Measurements from ENCODE around the gene SORD.

GRCh38 chr15:45101749-45102148, 78.8 kb downstream of the SORD start:
- TF ChIP-seq CTCF (IDR thresholded peaks at IDR 0.05) (no peak), POLR2A (IDR thresholded peaks at IDR 0.05) (no peak), POLR2AphosphoS5 (IDR thresholded peaks at IDR 0.05; ENCODE audit: insufficient read depth in 1 of 2, low read depth in 1 of 2) (no peak)

All from vagina (tissue), 2 donors.